CD4-positive, alpha-beta T cell (primary cell): ENCODE results near the gene DDX20. TPM values are rescaled to one million over a fixed set of nuclear protein-coding genes. Genes with fewer than 3 reads are reported as not detected.

Experiments
- ATAC-seq: fragments of 200-7000 bp; cut with Tn5 transposase; one replicate; pipeline ENCODE4 v1.10.0; 2022; ENCODE audit warnings: mild to moderate bottlenecking; ENCODE audit not compliant: poor library complexity
- CTCF ChIA-PET: fragments of 350-600 bp; sonication (Branson Sonifier 250); formaldehyde crosslinking; loops from one replicate; lab custom pipeline; 2021; ENCODE audit warnings: antibody characterized with exemption, inconsistent platforms; lab: Charles Lee
- POLR2A ChIA-PET: fragments of 350-600 bp; sonication (Branson Sonifier 250); formaldehyde crosslinking; loops from one replicate; lab custom pipeline; 2021; ENCODE audit warnings: antibody characterized with exemption, inconsistent platforms; lab: Charles Lee
- DNase-seq, 14 experiments: peaks; one replicate each; pipeline ENCODE4 v3.0.0-alpha.2; 2013 to 2020; ENCODE audit warnings: mixed read lengths in 2 of 14
- H3K27ac ChIP-seq, 2 donors: one replicate each; pipeline versions ENCODE4 v1.5.1 to v1.7.0; 2013; ENCODE audit warnings: low read length in 2 of 2, low read depth in 1 of 2, mild to moderate bottlenecking in 1 of 2
- H3K27me3 ChIP-seq, 2 experiments: 1 replicate in 1 of 2; 2 replicates in 1 of 2; pipeline versions ENCODE4 v1.6.1 to v1.7.0; 2013; ENCODE audit warnings: low read length in 2 of 2, control low read depth in 1 of 2, mild to moderate bottlenecking in 1 of 2, moderate library complexity in 1 of 2; ENCODE audit not compliant: insufficient read depth in 2 of 2, control insufficient read depth in 1 of 2
- H3K36me3 ChIP-seq: one replicate; pipeline ENCODE4 v1.6.1; 2013; ENCODE audit warnings: low read length, control low read depth; ENCODE audit not compliant: insufficient read depth
- H3K4me1 ChIP-seq: one replicate; pipeline ENCODE4 v1.6.1; 2013; ENCODE audit warnings: low read length, control low read depth; ENCODE audit not compliant: insufficient read depth
- H3K4me3 ChIP-seq: one replicate; pipeline ENCODE4 v1.5.1; 2013; ENCODE audit warnings: mild to moderate bottlenecking, low read length, moderate library complexity
- H3K9me3 ChIP-seq, 2 experiments: 1 replicate in 1 of 2; 2 replicates in 1 of 2; pipeline versions ENCODE4 v1.6.1 to v1.7.0; 2013; ENCODE audit warnings: low read length in 2 of 2, mild to moderate bottlenecking in 2 of 2, control low read depth in 1 of 2, moderate library complexity in 1 of 2; ENCODE audit not compliant: control insufficient read depth in 1 of 2, insufficient read depth in 1 of 2
- H3K27ac Mint-ChIP-seq: one replicate; pipeline ENCODE4 v1.8.0; 2020; ENCODE audit warnings: mixed read lengths
- H3K27me3 Mint-ChIP-seq: one replicate; pipeline ENCODE4 v1.8.0; 2021; ENCODE audit warnings: mixed read lengths
- H3K36me3 Mint-ChIP-seq: one replicate; pipeline ENCODE4 v1.8.0; 2021; ENCODE audit warnings: low read depth, mixed read lengths
- H3K4me1 Mint-ChIP-seq: one replicate; pipeline ENCODE4 v1.8.0; 2021; ENCODE audit warnings: low read depth, mixed read lengths
- H3K4me3 Mint-ChIP-seq: one replicate; pipeline ENCODE4 v1.8.0; 2020; ENCODE audit warnings: mild to moderate bottlenecking, mixed read lengths
- H3K9me3 Mint-ChIP-seq: one replicate; pipeline ENCODE4 v1.8.0; 2020; ENCODE audit warnings: mixed read lengths
- CTCF ChIP-seq: fragments of 200-600 bp; IDR thresholded peaks from one replicate; pipeline ENCODE4 v1.8.0; 2022; ENCODE audit warnings: antibody characterized with exemption, mild to moderate bottlenecking
- intact Hi-C, 2 experiments: fragments of 100-400 bp; cut with DNase I in 1 of 2; cut with micrococcal nuclease in 1 of 2; formaldehyde crosslinking; loops; one replicate each; pipeline versions ENCODE4 v1.15.1 to v1.9.0; 2023 to 2025; cut with DNase I, micrococcal nuclease
- total RNA-seq, 174 experiments: library from RNA in 2 of 174; stranded (reverse) in 2 of 174; gene quantifications; one replicate each; pipeline ENCODE4 v1.2.3 and lab custom pipeline; 2021 to 2026

DDX20 gene
- total RNA-seq, 2 experiments from 2014 or later: 27.2 to 27.4 TPM

GRCh38 chr1:111723091-111723806 is 32.5 kb upstream of the DDX20 start:
- no peaks in the 10 kb centered on the region for H3K27me3 Mint-ChIP-seq
- peaks cover 36% of the 10 kb centered on the region for H3K4me1 Mint-ChIP-seq
- H3K27ac ChIP-seq: peak overlapping the region in 1 of 2 donors; percentile 56
- ChIA-PET CTCF (interaction anchor here (0.8 to 1.9 kb wide), 3 partner anchors 8 to 46 kb away, joined by 3 to 5 read pairs (median 3); no protein-coding TSS in a partner anchor), POLR2A (interaction anchor here (1.0 kb wide), 1 partner anchor 31 kb away, joined by 5 read pairs; no protein-coding TSS in a partner anchor)
- no peaks in the 10 kb centered on the region for H3K27me3 ChIP-seq
- H3K27ac Mint-ChIP-seq: peak overlapping the region; percentile 86
- H3K36me3 Mint-ChIP-seq: no peaks in the 10 kb centered on the region
- DNase-seq: peak in 11 of 14 experiments; percentile 15 to 80 (median 39)
- intact Hi-C loops: loop anchor here in 1 of 2 experiments (1.0 to 2.0 kb wide), 2 partner anchors 16 to 32 kb away; partner anchors contain the start of genes DDX20 and INKA2
- no peaks in the 10 kb centered on the region for H3K9me3 ChIP-seq
- H3K4me3 Mint-ChIP-seq: no peak overlapping the region
- ATAC-seq: peak; percentile 97
- H3K4me3 ChIP-seq: no peak overlapping the region
- no peaks in the 10 kb centered on the region for H3K36me3 ChIP-seq
- TF ChIP-seq CTCF: no peak
- H3K4me1 ChIP-seq: peaks cover 21% of the 10 kb centered on the region
- H3K9me3 Mint-ChIP-seq: no peaks in the 10 kb centered on the region

GRCh38 chr1:111723871-111724270 is 31.8 kb upstream of the DDX20 start:
- ChIA-PET POLR2A (interaction anchor here (1.0 kb wide), 1 partner anchor 31 kb away, joined by 5 read pairs; no protein-coding TSS in a partner anchor), CTCF (interaction anchor here (1.0 kb wide), 1 partner anchor 9 kb away, joined by 3 read pairs; no protein-coding TSS in a partner anchor)
- Mint-ChIP-seq H3K36me3 (no peaks in the 10 kb centered on the region), H3K4me1 (peaks cover 36% of the 10 kb centered on the region), H3K27ac (peak overlapping the region; percentile 86), H3K4me3 (no peak overlapping the region), H3K9me3 (no peaks in the 10 kb centered on the region), H3K27me3 (no peaks in the 10 kb centered on the region)
- Histone ChIP-seq H3K27me3 (no peaks in the 10 kb centered on the region), H3K4me1 (peaks cover 21% of the 10 kb centered on the region), H3K36me3 (no peaks in the 10 kb centered on the region), H3K4me3 (no peak overlapping the region), H3K27ac (peak overlapping the region in 1 of 2 donors; percentile 56), H3K9me3 (no peaks in the 10 kb centered on the region)
- DNase-seq (no peak), ATAC-seq (no peak)
- TF ChIP-seq CTCF: no peak
- intact Hi-C loops: loop anchor here in 1 of 2 experiments (1.0 to 2.0 kb wide), 2 partner anchors 15 to 31 kb away; partner anchors contain the start of genes DDX20 and INKA2

GRCh38 chr1:111725192-111725591 is 30.5 kb upstream of the DDX20 start:
- peaks cover 21% of the 10 kb centered on the region for H3K4me1 ChIP-seq
- Mint-ChIP-seq H3K27me3 (no peaks in the 10 kb centered on the region), H3K36me3 (no peaks in the 10 kb centered on the region), H3K4me3 (no peak overlapping the region), H3K27ac (no peak overlapping the region), H3K4me1 (peaks cover 36% of the 10 kb centered on the region), H3K9me3 (no peaks in the 10 kb centered on the region)
- intact Hi-C loops: no loop called here
- no peak overlapping the region for H3K4me3 ChIP-seq
- H3K27me3 ChIP-seq: no peaks in the 10 kb centered on the region
- H3K27ac ChIP-seq: no peak overlapping the region
- no peak for DNase-seq
- ChIA-PET CTCF (no interaction called here), POLR2A (no interaction called here)
- TF ChIP-seq CTCF: no peak
- no peaks in the 10 kb centered on the region for H3K36me3 ChIP-seq
- ATAC-seq: no peak
- H3K9me3 ChIP-seq: no peaks in the 10 kb centered on the region
